ENCODE results near the gene ZNF85. TPM values are rescaled to one million over a fixed set of nuclear protein-coding genes. Genes with fewer than 3 reads are reported as not detected.

Gene ZNF85
- total and polyA plus RNA-seq, 2 donors (not counting 1 experiment from before 2014, with no cell fraction given): 3.7 to 17.1 TPM

GRCh38 chr19:20964798-20965197 lies 41.7 kb downstream of the ZNF85 start:
- intact Hi-C loops (cut with micrococcal nuclease): no loop called here
- Mint-ChIP-seq H3K27me3 (no peaks in the 10 kb centered on the region), H3K4me3 (no peak overlapping the region), H3K9me3 (ENCODE audit: insufficient read depth) (peaks cover 3% of the 10 kb centered on the region), H3K27ac (no peak overlapping the region), H3K4me1 (peaks cover 26% of the 10 kb centered on the region)
- H3K4me1 ChIP-seq (ENCODE audit: control insufficient read depth in 2 of 2, insufficient read depth in 2 of 2, low read length in 2 of 2): peaks cover 13 to 25% of the 10 kb centered on the region in 2 donors
- H3K27ac ChIP-seq (ENCODE audit: low read length in 2 of 2): no peak overlapping the region
- H2AFZ ChIP-seq (ENCODE audit: insufficient read depth, low read depth, low read length, poor library complexity, severe bottlenecking): no peak overlapping the region
- H3K79me2 ChIP-seq (ENCODE audit: control insufficient read depth, insufficient read depth, low read length): no peaks in the 10 kb centered on the region
- ChIA-PET CTCF (no interaction called here), POLR2A (no interaction called here)
- no peak overlapping the region for H3K4me3 ChIP-seq (ENCODE audit: control extremely low read depth in 1 of 5, extremely low read depth in 1 of 5, insufficient read depth in 1 of 5, low read depth in 2 of 5, low read length in 4 of 5)
- peaks cover 0 to 23% (median 0%) of the 10 kb centered on the region in 3 donors for H3K9me3 ChIP-seq (ENCODE audit: control extremely low read depth in 1 of 3, control insufficient read depth in 2 of 3, insufficient read depth in 1 of 3, low read length in 2 of 3)
- no peak overlapping the region for H3K4me2 ChIP-seq (replicated peaks; ENCODE audit: low read depth, low read length, poor library complexity, severe bottlenecking)
- H3K27me3 ChIP-seq (replicated peaks in 1 of 4; ENCODE audit: control extremely low read depth in 1 of 4, control insufficient read depth in 3 of 4, insufficient read depth in 4 of 4, low read length in 3 of 4): no peaks in the 10 kb centered on the region
- 71% methylated on average over 4 of the region's 4 CpGs for WGBS (ENCODE audit: insufficient coverage)
- ATAC-seq (ENCODE audit: low read depth) (no peak), DNase-seq (no peak)
- no peaks in the 10 kb centered on the region for H4K20me1 ChIP-seq (ENCODE audit: control insufficient read depth, insufficient read depth, low read length, poor library complexity, severe bottlenecking)
- no peak for TF ChIP-seq CTCF (IDR thresholded peaks at IDR 0.05)
- no peak for TF ChIP-seq EZH2 (IDR thresholded peaks at IDR 0.05; ENCODE audit: borderline replicate concordance, insufficient read depth, low read depth, low read length, poor library complexity, severe bottlenecking)
- no peaks in the 10 kb centered on the region for H3K36me3 ChIP-seq (replicated peaks in 1 of 2; ENCODE audit: control extremely low read depth in 1 of 2, control insufficient read depth in 1 of 2, extremely low read depth in 1 of 2, insufficient read depth in 2 of 2, low read length in 1 of 2)
- no peak overlapping the region for H3K9ac ChIP-seq (ENCODE audit: low read length)

DNA sequence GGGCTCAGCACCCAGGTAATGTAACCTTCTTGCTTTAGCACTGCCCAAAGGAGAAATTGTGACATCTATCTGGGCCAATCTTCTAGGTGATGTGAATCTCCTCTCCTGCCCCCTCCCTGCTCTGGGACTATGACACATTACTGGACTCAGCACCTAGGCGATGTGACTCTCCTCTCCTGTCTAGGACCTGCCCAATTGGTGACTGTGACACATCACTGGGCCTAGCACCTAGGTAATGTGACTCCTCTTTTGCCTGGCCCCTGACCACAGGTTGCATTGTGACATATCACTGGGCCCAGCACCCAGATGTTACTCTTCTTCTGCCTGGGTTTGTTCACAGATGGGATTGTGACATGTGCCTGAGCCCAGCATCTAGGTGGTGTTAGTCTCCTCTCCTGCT lies 45.0 kb downstream of the ZNF85 start:
- H3K27me3 Mint-ChIP-seq: no peaks in the 10 kb centered on the region

More for the DNA sequence above, 45.0 kb downstream of the ZNF85 start:
- H3K4me2 ChIP-seq (replicated peaks; ENCODE audit: low read depth, low read length, poor library complexity, severe bottlenecking): no peak overlapping the region
- Mint-ChIP-seq H3K4me3 (no peak overlapping the region), H3K4me1 (peaks cover 26% of the 10 kb centered on the region), H3K27ac (no peak overlapping the region), H3K9me3 (ENCODE audit: insufficient read depth) (peaks cover 3% of the 10 kb centered on the region)
- no peaks in the 10 kb centered on the region for H4K20me1 ChIP-seq (ENCODE audit: control insufficient read depth, insufficient read depth, low read length, poor library complexity, severe bottlenecking)
- peaks cover 0 to 18% (median 0%) of the 10 kb centered on the region in 3 donors for H3K9me3 ChIP-seq (ENCODE audit: control extremely low read depth in 1 of 3, control insufficient read depth in 2 of 3, insufficient read depth in 1 of 3, low read length in 2 of 3)
- TF ChIP-seq EZH2 (IDR thresholded peaks at IDR 0.05; ENCODE audit: borderline replicate concordance, insufficient read depth, low read depth, low read length, poor library complexity, severe bottlenecking): no peak
- TF ChIP-seq CTCF (IDR thresholded peaks at IDR 0.05): no peak
- no peaks in the 10 kb centered on the region for H3K36me3 ChIP-seq (replicated peaks in 1 of 2; ENCODE audit: control extremely low read depth in 1 of 2, control insufficient read depth in 1 of 2, extremely low read depth in 1 of 2, insufficient read depth in 2 of 2, low read length in 1 of 2)
- no peak overlapping the region for H3K9ac ChIP-seq (ENCODE audit: low read length)
- H3K27me3 ChIP-seq (replicated peaks in 1 of 4; ENCODE audit: control extremely low read depth in 1 of 4, control insufficient read depth in 3 of 4, insufficient read depth in 4 of 4, low read length in 3 of 4): no peaks in the 10 kb centered on the region
- POLR2A ChIA-PET: no interaction called here
- peaks cover 13 to 25% of the 10 kb centered on the region in 2 donors for H3K4me1 ChIP-seq (ENCODE audit: control insufficient read depth in 2 of 2, insufficient read depth in 2 of 2, low read length in 2 of 2)
- CTCF ChIA-PET: no interaction called here
- H3K4me3 ChIP-seq (ENCODE audit: control extremely low read depth in 1 of 5, extremely low read depth in 1 of 5, insufficient read depth in 1 of 5, low read depth in 2 of 5, low read length in 4 of 5): no peak overlapping the region
- ATAC-seq (ENCODE audit: low read depth) (no peak), DNase-seq (no peak)
- H3K27ac ChIP-seq (ENCODE audit: low read length in 2 of 2): peak overlapping the region in 1 of 2 donors; percentile 25
- no peaks in the 10 kb centered on the region for H3K79me2 ChIP-seq (ENCODE audit: control insufficient read depth, insufficient read depth, low read length)
- 100% methylated on average over 1 of the region's 1 CpG for WGBS (ENCODE audit: insufficient coverage)
- intact Hi-C loops (cut with micrococcal nuclease): no loop called here
- H2AFZ ChIP-seq (ENCODE audit: insufficient read depth, low read depth, low read length, poor library complexity, severe bottlenecking): peak overlapping the region; percentile 17
